ENCODE measurements around the gene PAWR.
"Not testable (repeated sequence)": the region's sequence is repeated elsewhere in the genome, so short reads cannot be mapped to it uniquely, and the experiment has no call there.

PAWR gene

DNA sequence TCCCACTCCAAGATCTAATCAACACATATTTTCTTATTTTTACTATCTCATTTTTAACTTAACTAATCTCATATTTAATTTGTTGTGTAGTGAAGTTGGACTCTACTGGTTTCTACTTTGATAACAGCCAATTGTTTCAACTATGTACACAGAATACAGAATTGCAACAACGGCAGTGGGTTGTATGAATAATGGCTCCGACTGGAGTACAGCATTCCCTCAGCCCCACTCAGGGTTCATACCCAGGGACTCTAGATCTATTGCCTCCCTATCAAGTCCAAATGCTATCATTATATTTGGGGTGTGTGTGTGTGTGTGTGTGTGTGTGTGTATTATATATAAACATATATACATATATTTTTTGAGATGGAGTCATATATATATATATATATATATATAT lies 52.3 kb downstream of the PAWR start:
- DNase-seq (ENCODE audit: insufficient read length, low spot score) (no peak), FAIRE-seq (no peak)
- TF ChIP-seq POLR2A (IDR thresholded peaks at IDR 0.05; ENCODE audit: low read depth, low read length) (no peak), POLR2AphosphoS5 (IDR thresholded peaks at IDR 0.05; ENCODE audit: low read depth, low read length) (no peak), PAX5 (IDR thresholded peaks at IDR 0.05; ENCODE audit: insufficient read depth, low read length, severe bottlenecking) (no peak), SPI1 (IDR thresholded peaks at IDR 0.05; ENCODE audit: low read depth, low read length) (no peak), TAF1 (IDR thresholded peaks at IDR 0.05; ENCODE audit: low read depth, low read length) (no peak), POU2F2 (IDR thresholded peaks at IDR 0.05; ENCODE audit: low read depth, low read length) (no peak)

DNA sequence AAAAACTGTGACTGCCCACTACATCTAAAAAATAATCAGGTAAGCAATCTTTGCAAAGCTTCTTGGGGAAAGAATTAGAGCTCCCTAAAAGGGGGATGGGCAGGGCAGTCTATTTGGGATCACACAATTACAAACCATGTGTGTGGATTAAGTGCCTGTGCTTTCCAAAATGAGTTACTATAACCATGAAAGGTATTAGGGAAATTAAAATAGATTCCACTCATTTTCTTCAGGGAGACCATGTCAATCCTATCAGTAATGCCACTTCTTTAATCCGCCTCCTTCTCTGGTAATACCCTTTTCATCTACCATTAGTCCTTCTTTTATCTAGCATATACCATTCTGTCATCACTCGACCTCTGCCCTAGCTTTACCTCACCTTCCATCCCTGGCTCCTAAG lies 53.7 kb downstream of the PAWR start:
- DNase-seq (ENCODE audit: insufficient read length, low spot score) (no peak), FAIRE-seq (no peak)

DNA sequence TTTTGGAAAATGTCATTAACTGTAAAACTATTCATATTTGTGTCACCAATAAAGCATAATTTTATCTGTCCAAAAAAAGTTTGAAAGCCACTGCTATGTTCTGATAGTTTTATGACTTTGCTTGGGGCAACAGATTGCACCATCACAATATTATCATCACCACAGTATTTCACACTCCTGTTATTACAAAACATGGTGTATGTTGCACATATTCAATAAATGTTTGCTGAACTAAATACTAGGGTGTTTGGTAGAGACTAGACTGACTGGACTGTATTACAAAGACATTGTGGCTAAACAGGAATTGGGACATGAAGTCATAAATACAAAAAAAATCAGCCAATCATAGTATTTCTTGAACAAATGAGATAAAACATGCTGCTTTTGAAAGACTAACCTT lies 55.1 kb downstream of the PAWR start:
- FAIRE-seq (no peak), DNase-seq (ENCODE audit: insufficient read length, low spot score) (no peak)

More for the DNA sequence above, 53.7 kb downstream of the PAWR start:
- TF ChIP-seq POLR2AphosphoS5 (IDR thresholded peaks at IDR 0.05; ENCODE audit: low read depth, low read length) (no peak), SPI1 (IDR thresholded peaks at IDR 0.05; ENCODE audit: low read depth, low read length) (no peak), POU2F2 (IDR thresholded peaks at IDR 0.05; ENCODE audit: low read depth, low read length) (no peak), PAX5 (IDR thresholded peaks at IDR 0.05; ENCODE audit: insufficient read depth, low read length, severe bottlenecking) (no peak), TAF1 (IDR thresholded peaks at IDR 0.05; ENCODE audit: low read depth, low read length) (no peak), POLR2A (IDR thresholded peaks at IDR 0.05; ENCODE audit: low read depth, low read length) (no peak)

DNA sequence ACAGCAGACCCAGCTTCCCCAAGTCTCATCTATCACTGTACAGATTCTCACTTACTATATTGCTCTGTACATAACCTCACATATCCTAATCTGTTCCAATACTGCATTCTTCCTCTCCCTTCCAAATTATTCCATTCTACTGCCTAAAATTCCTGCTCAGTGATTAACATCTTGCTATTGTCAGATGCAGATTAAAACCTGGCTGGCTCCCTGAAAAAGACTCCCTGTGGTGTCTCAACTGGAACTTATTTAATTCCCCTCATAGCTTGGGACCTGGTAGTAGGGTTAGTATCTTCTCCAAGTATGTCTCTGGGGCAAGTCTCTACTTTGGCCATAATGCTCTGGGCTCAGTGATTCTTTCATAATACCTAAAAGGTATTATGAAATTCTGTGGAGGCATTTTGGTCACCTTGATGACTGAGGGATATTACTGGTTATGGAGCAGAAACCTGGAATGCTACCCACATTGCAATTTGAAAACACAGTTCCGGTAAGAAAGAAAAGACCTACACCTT lies 55.8 kb downstream of the PAWR start:
- FAIRE-seq = no peak
- TF ChIP-seq TAF1 (IDR thresholded peaks at IDR 0.05; ENCODE audit: low read depth, low read length) (no peak), POLR2AphosphoS5 (IDR thresholded peaks at IDR 0.05; ENCODE audit: low read depth, low read length) (no peak), PAX5 (IDR thresholded peaks at IDR 0.05; ENCODE audit: insufficient read depth, low read length, severe bottlenecking) (no peak), POLR2A (IDR thresholded peaks at IDR 0.05; ENCODE audit: low read depth, low read length) (no peak), SPI1 (IDR thresholded peaks at IDR 0.05; ENCODE audit: low read depth, low read length) (no peak), POU2F2 (IDR thresholded peaks at IDR 0.05; ENCODE audit: low read depth, low read length) (no peak)
- no peak for DNase-seq (ENCODE audit: insufficient read length, low spot score)

More for the DNA sequence above, 55.1 kb downstream of the PAWR start:
- TF ChIP-seq POLR2A (IDR thresholded peaks at IDR 0.05; ENCODE audit: low read depth, low read length) (no peak), PAX5 (IDR thresholded peaks at IDR 0.05; ENCODE audit: insufficient read depth, low read length, severe bottlenecking) (no peak), POU2F2 (IDR thresholded peaks at IDR 0.05; ENCODE audit: low read depth, low read length) (no peak), POLR2AphosphoS5 (IDR thresholded peaks at IDR 0.05; ENCODE audit: low read depth, low read length) (no peak), SPI1 (IDR thresholded peaks at IDR 0.05; ENCODE audit: low read depth, low read length) (no peak), TAF1 (IDR thresholded peaks at IDR 0.05; ENCODE audit: low read depth, low read length) (no peak)

- TF ChIP-seq POU2F2 (IDR thresholded peaks at IDR 0.05; ENCODE audit: low read depth, low read length) (no peak), TAF1 (IDR thresholded peaks at IDR 0.05; ENCODE audit: low read depth, low read length) (no peak), PAX5 (IDR thresholded peaks at IDR 0.05; ENCODE audit: insufficient read depth, low read length, severe bottlenecking) (no peak)
- FAIRE-seq (no peak), DNase-seq (ENCODE audit: insufficient read length, low spot score) (no peak)
These were observed 61.2 kb downstream of the PAWR start for GRCh38 chr12:79629561-79629960.

DNA sequence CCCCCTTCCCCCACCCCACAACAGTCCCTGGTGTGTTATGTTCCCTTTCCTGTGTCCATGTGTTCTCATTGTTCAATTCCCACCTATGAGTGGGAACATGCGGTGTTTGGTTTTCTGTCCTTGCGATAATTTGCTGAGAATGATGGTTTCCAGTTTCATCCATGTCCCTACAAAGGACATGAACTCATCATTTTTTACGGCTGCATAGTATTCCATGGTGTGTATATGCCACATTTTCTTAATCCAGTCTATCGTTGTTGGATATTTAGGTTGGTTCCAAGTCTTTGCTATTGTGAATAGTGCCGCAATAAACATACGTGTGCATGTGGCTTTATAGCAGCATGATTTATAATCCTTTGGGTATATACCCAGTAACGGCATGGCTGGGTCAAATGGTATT lies 64.0 kb downstream of the PAWR start:
- FAIRE-seq; DNase-seq (ENCODE audit: insufficient read length, low spot score): not testable (repeated sequence)

DNA sequence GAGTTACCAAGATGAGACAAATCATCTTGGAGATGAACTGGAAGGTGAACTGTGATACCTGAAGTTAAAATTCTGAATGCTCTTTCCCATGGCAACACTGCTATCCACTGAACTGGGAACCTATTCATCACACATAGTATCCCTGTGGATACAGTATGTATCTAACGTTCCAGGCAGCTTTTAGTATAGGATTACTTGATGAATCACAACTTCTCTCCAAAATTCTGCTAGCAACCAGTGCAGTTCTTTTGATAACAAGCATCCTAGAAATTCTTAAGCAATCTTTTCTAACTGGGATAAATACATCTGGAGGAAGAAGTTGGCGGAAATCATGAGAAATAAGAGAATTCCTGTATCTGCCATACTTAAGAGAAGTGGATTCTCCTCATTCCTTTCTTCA lies 66.4 kb downstream of the PAWR start:
- FAIRE-seq (no peak), DNase-seq (ENCODE audit: insufficient read length, low spot score) (no peak)
- TF ChIP-seq POU2F2 (IDR thresholded peaks at IDR 0.05; ENCODE audit: low read depth, low read length) (no peak), PAX5 (IDR thresholded peaks at IDR 0.05; ENCODE audit: insufficient read depth, low read length, severe bottlenecking) (no peak), POLR2A (IDR thresholded peaks at IDR 0.05; ENCODE audit: low read depth, low read length) (no peak), SPI1 (IDR thresholded peaks at IDR 0.05; ENCODE audit: low read depth, low read length) (no peak), POLR2AphosphoS5 (IDR thresholded peaks at IDR 0.05; ENCODE audit: low read depth, low read length) (no peak), TAF1 (IDR thresholded peaks at IDR 0.05; ENCODE audit: low read depth, low read length) (no peak)

- no peak for TF ChIP-seq POLR2AphosphoS5 (IDR thresholded peaks at IDR 0.05; ENCODE audit: low read depth, low read length)
- TF ChIP-seq SPI1 (IDR thresholded peaks at IDR 0.05; ENCODE audit: low read depth, low read length) = no peak
- TF ChIP-seq POLR2A (IDR thresholded peaks at IDR 0.05; ENCODE audit: low read depth, low read length) = no peak
- TF ChIP-seq PAX5 (IDR thresholded peaks at IDR 0.05; ENCODE audit: insufficient read depth, low read length, severe bottlenecking) = no peak
- no peak for TF ChIP-seq TAF1 (IDR thresholded peaks at IDR 0.05; ENCODE audit: low read depth, low read length)
- TF ChIP-seq POU2F2 (IDR thresholded peaks at IDR 0.05; ENCODE audit: low read depth, low read length) = no peak
These were observed 70.7 kb downstream of the PAWR start for GRCh38 chr12:79619872-79620562.

GRCh38 chr12:79618848-79619404 lies 71.8 kb downstream of the PAWR start:
- FAIRE-seq = no peak
- no peak for TF ChIP-seq TAF1 (IDR thresholded peaks at IDR 0.05; ENCODE audit: low read depth, low read length)
- TF ChIP-seq PAX5 (IDR thresholded peaks at IDR 0.05; ENCODE audit: insufficient read depth, low read length, severe bottlenecking) = no peak
- no peak for TF ChIP-seq POLR2A (IDR thresholded peaks at IDR 0.05; ENCODE audit: low read depth, low read length)
- TF ChIP-seq SPI1 (IDR thresholded peaks at IDR 0.05; ENCODE audit: low read depth, low read length) = no peak
- no peak for TF ChIP-seq POLR2AphosphoS5 (IDR thresholded peaks at IDR 0.05; ENCODE audit: low read depth, low read length)
- DNase-seq (ENCODE audit: insufficient read length, low spot score) = no peak

More at GRCh38 chr12:79619872-79620562, 70.7 kb downstream of the PAWR start:
- no peak for FAIRE-seq
- DNase-seq (ENCODE audit: insufficient read length, low spot score) = no peak

DNA sequence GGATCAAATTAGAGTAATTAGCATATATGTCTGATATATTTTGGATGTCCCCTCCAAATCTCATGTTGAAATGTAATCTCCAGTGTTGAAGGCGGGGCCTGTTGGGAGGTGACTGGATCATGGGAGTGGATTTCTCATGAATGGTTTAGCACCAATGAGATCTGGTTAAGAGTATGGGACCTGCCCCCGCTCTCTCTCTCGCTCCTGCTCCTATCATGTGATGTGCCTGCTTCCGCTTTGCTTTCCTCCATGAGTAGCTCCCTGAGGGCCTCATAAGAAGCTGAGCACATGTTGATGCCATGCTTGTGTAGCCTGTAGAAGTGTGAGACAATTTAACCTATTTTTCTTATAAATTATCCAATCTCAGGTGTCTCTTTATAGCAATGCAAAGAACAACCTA lies 73.1 kb downstream of the PAWR start:
- TF ChIP-seq TAF1 (IDR thresholded peaks at IDR 0.05; ENCODE audit: low read depth, low read length) = no peak
- TF ChIP-seq POLR2A (IDR thresholded peaks at IDR 0.05; ENCODE audit: low read depth, low read length) = no peak
- no peak for TF ChIP-seq POU2F2 (IDR thresholded peaks at IDR 0.05; ENCODE audit: low read depth, low read length)
- no peak for TF ChIP-seq PAX5 (IDR thresholded peaks at IDR 0.05; ENCODE audit: insufficient read depth, low read length, severe bottlenecking)
- TF ChIP-seq SPI1 (IDR thresholded peaks at IDR 0.05; ENCODE audit: low read depth, low read length) = no peak
- TF ChIP-seq POLR2AphosphoS5 (IDR thresholded peaks at IDR 0.05; ENCODE audit: low read depth, low read length) = no peak

More for the DNA sequence above, 73.1 kb downstream of the PAWR start:
- FAIRE-seq (no peak), DNase-seq (ENCODE audit: insufficient read length, low spot score) (no peak)
